Heart left ventricle (tissue), 16 donors: ENCODE measurements around the gene TRIM15. TPM values are rescaled to one million over a fixed set of nuclear protein-coding genes. Genes with fewer than 3 reads are reported as not detected.
"Not testable (repeated sequence)": the region's sequence is repeated elsewhere in the genome, so short reads cannot be mapped to it uniquely, and the experiment has no call there.

Experiments used
- ATAC-seq, 4 donors: fragments of 200-7000 bp; cut with Tn5 transposase; one replicate each; pipeline ENCODE4 v1.9.1; 2020 to 2022; ENCODE audit warnings: moderate library complexity in 4 of 4, mild to moderate bottlenecking in 3 of 4, moderate number of reproducible peaks in 1 of 4
- DNase-seq, 5 donors: peaks; one replicate each; pipeline ENCODE4 v3.0.0-alpha.2; 2020
- H3K27ac ChIP-seq, 12 donors: fragments of 200-600 bp; sonication (generic) in 4 of 12; one replicate each; pipeline versions ENCODE4 v1.5.0 to v1.8.0; 2016 to 2022; ENCODE audit warnings: mild to moderate bottlenecking in 2 of 12
- H3K27me3 ChIP-seq, 9 donors: fragments of 200-600 bp; sonication (generic) in 2 of 9; one replicate each; pipeline versions ENCODE4 v1.5.1 to v1.8.0; 2016 to 2022; ENCODE audit warnings: mild to moderate bottlenecking in 3 of 9
- H3K36me3 ChIP-seq, 9 donors: fragments of 200-600 bp; sonication (generic) in 2 of 9; one replicate each; pipeline versions ENCODE4 v1.5.0 to v1.8.0; 2018 to 2022; ENCODE audit warnings: mild to moderate bottlenecking in 2 of 9
- H3K4me1 ChIP-seq, 12 donors: fragments of 200-600 bp; sonication (generic) in 4 of 12; one replicate each; pipeline versions ENCODE4 v1.5.0 to v1.8.0; 2016 to 2022; ENCODE audit warnings: mild to moderate bottlenecking in 3 of 12
- H3K4me3 ChIP-seq, 12 donors: fragments of 200-600 bp; sonication (generic) in 4 of 12; one replicate each; pipeline versions ENCODE4 v1.5.0 to v1.8.0; 2017 to 2022; ENCODE audit warnings: mild to moderate bottlenecking in 9 of 12, moderate library complexity in 4 of 12
- H3K9me3 ChIP-seq, 12 donors: fragments of 200-600 bp; sonication (generic) in 4 of 12; one replicate each; pipeline versions ENCODE4 v1.5.0 to v1.8.0; 2016 to 2022; ENCODE audit warnings: mild to moderate bottlenecking in 1 of 12
- POLR2A ChIP-seq, 2 donors: fragments of 450-650 bp; IDR thresholded peaks; one replicate each; pipeline ENCODE4 v1.6.1; 2017; ENCODE audit warnings: antibody characterized with exemption in 2 of 2, mild to moderate bottlenecking in 2 of 2, moderate library complexity in 2 of 2
- WGBS, 4 donors: extraction: QIAGEN DNeasy Blood & Tissue Kit in 2 of 4; methylation state at CpG; one replicate each; pipeline versions ENCODE4 v1.1.5 to v1.1.7; 2013 to 2018; 5-methylcytosine and 5-hydroxymethylcytosine counted together
- intact Hi-C, 10 donors: fragments of 100-400 bp; cut with DNase I; formaldehyde crosslinking; loops; one replicate each; pipeline versions ENCODE4 v1.11.1 to v1.14.2; 2022
- polyA plus RNA-seq, 2 donors: library from polyadenylated mRNA; stranded (reverse); fragments of 200-250 nt; gene quantifications; one replicate each; pipeline ENCODE4 v1.2.3, GENCODE V29; 2013
- total RNA-seq, 9 donors: library from RNA; depleted of rRNA in 2 of 9; stranded (reverse); fragments of >200 nt in 2 of 9; fragmentation: NEBNext Ultra II Directional in 3 of 9; extraction: Animal tissue kit (Norgen Biotek cat#: 25700) in 3 of 9; gene quantifications; one replicate each; pipeline versions ENCODE4 v1.1.0 to v1.2.4, GENCODE V29; 2016 to 2023
- TF ChIP-seq, protein P1 (sequence below), 12 donors: fragments of 200-600 bp; sonication (generic) in 4 of 12; IDR thresholded peaks; one replicate each; pipeline versions ENCODE4 v1.5.0 to v1.8.0; 2018 to 2022; ENCODE audit warnings: antibody characterized with exemption in 12 of 12, mild to moderate bottlenecking in 5 of 12
- donor health status: ischemic (EF 13 %, LVEDD 7.1; RV severe dilation, severe dysfunction).
- donor health status: healthy with polysubstance abuse.
- donor health status: DM: no; HTN: yes; CAD: no.
- donor health status: DM: no; HTN: no; CAD: no.
- donor health status: ischemic (EF 25% LVEDD 6.9; RV normal size, moderate dysfunction).
- donor health status: ischemic (EF 25% LVEDD 5.7; RV mildly dilated, moderate dysfunction).
- donor health status: healthy.
- donor health status: DM: yes; HTN: yes; CAD: no.
- donor health status: ischemic (EF 35%, LVEDD 5.7; RV mildly dilated, moderate dysfunction).
- donor health status: nonischemic (EF 11% LVEDD 7.7; RV severe dilation, severe dysfunction).
- donor health status: DM: yes; HTN: yes; CAD: no.
- donor health status: PGD.
- donor health status: ischemic (EF 29% LVEDD 5.4; RV normal size, mild dysfunction).
- donor health status: nonischemic (EF 23%, LVEDD 6.1; RV moderate dilation, normal function).

TRIM15 gene
- total and polyA plus RNA-seq, 11 donors: not detected

DNA sequence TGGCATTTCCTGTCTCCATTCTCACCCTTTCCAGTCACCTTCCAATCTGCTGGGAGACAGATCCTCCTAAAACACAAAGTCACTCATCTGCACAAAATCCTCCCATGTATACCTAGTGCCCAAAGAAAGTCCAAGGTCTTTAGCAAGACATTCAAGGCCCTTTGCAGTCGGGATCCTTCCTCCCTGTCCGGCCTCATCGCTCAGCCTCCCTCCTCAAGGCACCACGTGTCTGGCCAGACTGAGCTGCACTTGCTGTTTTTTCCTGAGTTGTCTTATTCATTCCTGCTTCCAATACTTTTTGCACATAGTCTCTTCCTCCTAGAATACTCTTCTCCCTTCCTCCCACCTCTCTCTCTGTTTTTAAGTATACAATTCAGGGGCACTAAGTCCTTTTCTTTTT lies 1.4 kb downstream of the TRIM15 start:
- intact Hi-C loops: no loop called here
- DNase-seq (no peak), ATAC-seq (no peak)
- TF ChIP-seq, protein P1, sequence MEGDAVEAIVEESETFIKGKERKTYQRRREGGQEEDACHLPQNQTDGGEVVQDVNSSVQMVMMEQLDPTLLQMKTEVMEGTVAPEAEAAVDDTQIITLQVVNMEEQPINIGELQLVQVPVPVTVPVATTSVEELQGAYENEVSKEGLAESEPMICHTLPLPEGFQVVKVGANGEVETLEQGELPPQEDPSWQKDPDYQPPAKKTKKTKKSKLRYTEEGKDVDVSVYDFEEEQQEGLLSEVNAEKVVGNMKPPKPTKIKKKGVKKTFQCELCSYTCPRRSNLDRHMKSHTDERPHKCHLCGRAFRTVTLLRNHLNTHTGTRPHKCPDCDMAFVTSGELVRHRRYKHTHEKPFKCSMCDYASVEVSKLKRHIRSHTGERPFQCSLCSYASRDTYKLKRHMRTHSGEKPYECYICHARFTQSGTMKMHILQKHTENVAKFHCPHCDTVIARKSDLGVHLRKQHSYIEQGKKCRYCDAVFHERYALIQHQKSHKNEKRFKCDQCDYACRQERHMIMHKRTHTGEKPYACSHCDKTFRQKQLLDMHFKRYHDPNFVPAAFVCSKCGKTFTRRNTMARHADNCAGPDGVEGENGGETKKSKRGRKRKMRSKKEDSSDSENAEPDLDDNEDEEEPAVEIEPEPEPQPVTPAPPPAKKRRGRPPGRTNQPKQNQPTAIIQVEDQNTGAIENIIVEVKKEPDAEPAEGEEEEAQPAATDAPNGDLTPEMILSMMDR (IDR thresholded peaks at IDR 0.05): no peak
- peaks cover 0 to 41% (median 9%) of the 10 kb centered on the region in 9 donors for H3K27me3 ChIP-seq
- no peak overlapping the region for H3K27ac ChIP-seq
- 78 to 79% (median 78%) methylated on average over 4 of the region's 4 CpGs for WGBS, 4 donors
- H3K36me3 ChIP-seq: no peaks in the 10 kb centered on the region
- H3K9me3 ChIP-seq: no peaks in the 10 kb centered on the region
- H3K4me3 ChIP-seq: no peak overlapping the region
- no peaks in the 10 kb centered on the region for H3K4me1 ChIP-seq

GRCh38 chr6:30165238-30165637 lies 1.9 kb downstream of the TRIM15 start:
- intact Hi-C loops, H3K4me1 ChIP-seq, H3K27ac ChIP-seq, ATAC-seq, DNase-seq, H3K4me3 ChIP-seq, H3K36me3 ChIP-seq, H3K9me3 ChIP-seq: not testable (repeated sequence)
- H3K27me3 ChIP-seq: peaks cover 0 to 46% (median 10%) of the 10 kb centered on the region in 9 donors
- WGBS, 4 donors: 86 to 95% (median 90%) methylated on average over 1 of the region's 1 CpG

DNA sequence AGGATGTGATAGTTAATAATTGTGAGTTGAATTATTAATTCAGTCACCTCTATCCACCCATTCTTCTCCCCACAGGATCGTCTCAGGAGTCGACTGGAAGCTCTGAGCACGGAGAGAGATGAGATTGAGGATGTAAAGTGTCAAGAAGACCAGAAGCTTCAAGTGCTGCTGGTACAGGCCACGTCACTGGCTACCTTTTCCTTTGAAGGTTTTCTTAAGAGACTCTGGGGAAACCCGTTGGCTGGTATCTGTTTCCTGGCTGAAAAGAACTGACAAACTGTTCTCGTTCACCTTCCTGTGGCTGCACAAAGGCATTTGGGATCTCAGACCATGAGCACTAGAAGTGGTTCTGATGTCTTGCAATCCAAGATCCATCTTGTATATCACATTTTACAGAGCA lies 3.8 kb downstream of the TRIM15 start:
- 49 to 61% (median 57%) methylated on average over 6 of the region's 6 CpGs for WGBS, 4 donors
- no peak overlapping the region for H3K4me3 ChIP-seq
- intact Hi-C loops: no loop called here
- no peak for TF ChIP-seq POLR2A (IDR thresholded peaks at IDR 0.05)
- TF ChIP-seq, protein P1 (IDR thresholded peaks at IDR 0.05): no peak
- H3K27ac ChIP-seq: no peak overlapping the region
- ATAC-seq: no peak
- H3K9me3 ChIP-seq: no peaks in the 10 kb centered on the region
- DNase-seq: no peak
- H3K36me3 ChIP-seq: no peaks in the 10 kb centered on the region
- peaks cover 0 to 7% (median 0%) of the 10 kb centered on the region in 12 donors for H3K4me1 ChIP-seq
- peaks cover 4 to 65% (median 28%) of the 10 kb centered on the region in 9 donors for H3K27me3 ChIP-seq

- intact Hi-C loops: loop anchor here in 1 of 10 donors (2.0 kb wide), 1 partner anchor 320 kb away; no protein-coding TSS in a partner anchor
- WGBS, 4 donors: 43 to 67% (median 48%) methylated on average over 1 of the region's 1 CpG
Measured at GRCh38 chr6:30168741-30169140, 5.4 kb downstream of the TRIM15 start.

More at GRCh38 chr6:30168741-30169140, 5.4 kb downstream of the TRIM15 start:
- no peak for ATAC-seq
- no peaks in the 10 kb centered on the region for H3K9me3 ChIP-seq
- no peaks in the 10 kb centered on the region for H3K36me3 ChIP-seq
- H3K27ac ChIP-seq: no peak overlapping the region
- peaks cover 10 to 73% (median 41%) of the 10 kb centered on the region in 9 donors for H3K27me3 ChIP-seq
- DNase-seq: no peak
- H3K4me3 ChIP-seq: no peak overlapping the region
- peaks cover 0 to 9% (median 0%) of the 10 kb centered on the region in 12 donors for H3K4me1 ChIP-seq
- TF ChIP-seq, protein P1 (IDR thresholded peaks at IDR 0.05): no peak
- no peak for TF ChIP-seq POLR2A (IDR thresholded peaks at IDR 0.05)
